DMS79 (cell line): Measurements from ENCODE around the gene IGSF1.
"Not testable (repeated sequence)": the region's sequence is repeated elsewhere in the genome, so short reads cannot be mapped to it uniquely, and the experiment has no call there.

Experiments used
- DNase-seq: peaks from one replicate; lab custom pipeline; 2025; lab: John Stamatoyannopoulos, UW

The IGSF1 gene

GRCh38 chrX:131271826-131272225, 17.3 kb downstream of the IGSF1 start:
- DNase-seq: no peak

GRCh38 chrX:131271274-131271673, 17.8 kb downstream of the IGSF1 start:
- DNase-seq: no peak

- DNase-seq: no peak
Observed at GRCh38 chrX:131270080-131270479, 19.0 kb downstream of the IGSF1 start.

- no peak for DNase-seq
Observed at GRCh38 chrX:131264665-131265064, 24.4 kb downstream of the IGSF1 start.

GRCh38 chrX:131264053-131264452, 25.1 kb downstream of the IGSF1 start:
- DNase-seq: no peak

GRCh38 chrX:131262738-131263679, 26.1 kb downstream of the IGSF1 start:
- no peak for DNase-seq

GRCh38 chrX:131262200-131262599, 26.9 kb downstream of the IGSF1 start:
- DNase-seq: no peak

- no peak for DNase-seq
Observed at GRCh38 chrX:131257367-131257766, 31.7 kb downstream of the IGSF1 start.

- DNase-seq: not testable (repeated sequence)
Observed at GRCh38 chrX:131250984-131251738, 37.9 kb downstream of the IGSF1 start.

- DNase-seq: no peak
Observed at GRCh38 chrX:131239057-131239456, 50.0 kb downstream of the IGSF1 start.

- no peak for DNase-seq
Observed at GRCh38 chrX:131237363-131237762, 51.7 kb downstream of the IGSF1 start.

- DNase-seq: no peak
Observed at GRCh38 chrX:131235768-131236545, 53.1 kb downstream of the IGSF1 start.

- no peak for DNase-seq
Observed at GRCh38 chrX:131227608-131228007, 61.5 kb downstream of the IGSF1 start.

- DNase-seq: no peak
Observed at GRCh38 chrX:131226591-131226990, 62.5 kb downstream of the IGSF1 start.

GRCh38 chrX:131225078-131225477, 64.0 kb downstream of the IGSF1 start:
- DNase-seq: no peak
